Spleen (tissue), 11 donors: ENCODE results near the gene ADGRD1. TPM values are rescaled to one million over a fixed set of nuclear protein-coding genes. Genes with fewer than 3 reads are reported as not detected.

ENCODE experiments used
- DNase-seq: peaks from one replicate; pipeline ENCODE4 v3.0.0-alpha.2; 2020
- H3K27ac ChIP-seq, 8 donors: fragments of 200-600 bp; sonication (generic) in 7 of 8; 1 replicate in 4 of 8; 2 replicates in 4 of 8; pipeline versions ENCODE4 v1.5.0 to v1.8.0; 2016 to 2021; ENCODE audit warnings: inconsistent platforms in 4 of 8, mild to moderate bottlenecking in 4 of 8, moderate library complexity in 1 of 8
- H3K27me3 ChIP-seq, 7 donors: fragments of 200-600 bp; sonication (generic) in 6 of 7; replicated peaks in 1 of 7; 1 replicate in 4 of 7; 2 replicates in 3 of 7; pipeline versions ENCODE4 v1.5.0 to v1.8.0; 2016 to 2021; ENCODE audit warnings: inconsistent platforms in 3 of 7, mild to moderate bottlenecking in 1 of 7
- H3K36me3 ChIP-seq, 6 donors: fragments of 200-600 bp; sonication (generic) in 5 of 6; 1 replicate in 4 of 6; 2 replicates in 2 of 6; pipeline versions ENCODE4 v1.5.0 to v1.8.0; 2016 to 2021; ENCODE audit warnings: inconsistent platforms in 2 of 6
- H3K4me1 ChIP-seq, 6 donors: fragments of 200-600 bp; sonication (generic) in 5 of 6; 1 replicate in 3 of 6; 2 replicates in 3 of 6; pipeline versions ENCODE4 v1.5.0 to v1.8.0; 2016 to 2021; ENCODE audit warnings: inconsistent platforms in 3 of 6
- H3K4me3 ChIP-seq, 8 donors: fragments of 200-600 bp; sonication (generic) in 7 of 8; 1 replicate in 4 of 8; 2 replicates in 4 of 8; pipeline versions ENCODE4 v1.5.0 to v1.8.0; 2016 to 2021; ENCODE audit warnings: inconsistent platforms in 4 of 8, mild to moderate bottlenecking in 4 of 8, moderate library complexity in 2 of 8
- H3K9me3 ChIP-seq, 8 donors: fragments of 200-600 bp; sonication (generic) in 7 of 8; 1 replicate in 4 of 8; 2 replicates in 4 of 8; pipeline versions ENCODE4 v1.5.0 to v1.8.0; 2016 to 2021; ENCODE audit warnings: inconsistent platforms in 4 of 8
- CTCF ChIP-seq, 11 experiments: fragments of 200-600 bp in 7 of 11; fragments of 450-650 bp in 4 of 11; sonication (generic) in 4 of 11; IDR thresholded peaks in 8 of 11; conservative IDR thresholded peaks in 3 of 11; 1 replicate in 7 of 11; 2 replicates in 4 of 11; pipeline versions ENCODE4 v1.4.0 to v1.8.0; 2016 to 2021; ENCODE audit warnings: antibody characterized with exemption in 11 of 11, inconsistent platforms in 4 of 11, mild to moderate bottlenecking in 1 of 11
- POLR2A ChIP-seq, 3 donors: fragments of 450-650 bp; IDR thresholded peaks; one replicate each; pipeline ENCODE4 v1.5.1; 2017; ENCODE audit warnings: antibody characterized with exemption in 3 of 3, mild to moderate bottlenecking in 1 of 3
- POLR2AphosphoS5 ChIP-seq, 3 donors: sonication (generic); formaldehyde crosslinking; IDR thresholded peaks; one replicate each; pipeline ENCODE4 v1.5.1; 2017; ENCODE audit warnings: antibody characterized with exemption in 3 of 3
- WGBS, 5 donors: extraction: QIAGEN DNeasy Blood & Tissue Kit in 3 of 5; methylation state at CpG; one replicate each; pipeline versions ENCODE4 v1.1.5 to v1.1.7; 2013 to 2018; 5-methylcytosine and 5-hydroxymethylcytosine counted together
- intact Hi-C: fragments of 100-400 bp; cut with DNase I; formaldehyde crosslinking; loops from one replicate; pipeline ENCODE4 v1.15.0; 2023; ENCODE audit warnings: low total_unique reads
- polyA plus RNA-seq, 3 donors: library from polyadenylated mRNA; stranded (reverse); fragments of 200-250 nt; gene quantifications; one replicate each; pipeline ENCODE4 v1.2.1, GENCODE V29; 2013
- total RNA-seq, 7 donors: library from RNA; depleted of rRNA in 3 of 7; stranded (reverse); fragments of >200 nt in 3 of 7; fragmentation: NEBNext Ultra II Directional in 4 of 7; extraction: Animal tissue kit (Norgen Biotek cat#: 25700) in 4 of 7; gene quantifications; one replicate each; pipeline versions ENCODE4 v1.1.0 to v1.2.1, GENCODE V29; 2016 to 2021
- donor health status: healthy with polysubstance abuse.
- donor health status: DM: no; HTN: no; CAD: no; lungs with moderate emphysema.
- donor health status: DM: no; HTN: no; CAD: no.
- donor health status: Bipolar disorder and iron deficiency.
- donor health status: healthy.
- donor health status: DM: no; HTN: no; CAD: no.
- donor health status: DM: yes; HTN: yes; CAD: no.

The ADGRD1 gene
- total and polyA plus RNA-seq, 10 donors = 0.89 to 9.7 (median 4.8) TPM

DNA sequence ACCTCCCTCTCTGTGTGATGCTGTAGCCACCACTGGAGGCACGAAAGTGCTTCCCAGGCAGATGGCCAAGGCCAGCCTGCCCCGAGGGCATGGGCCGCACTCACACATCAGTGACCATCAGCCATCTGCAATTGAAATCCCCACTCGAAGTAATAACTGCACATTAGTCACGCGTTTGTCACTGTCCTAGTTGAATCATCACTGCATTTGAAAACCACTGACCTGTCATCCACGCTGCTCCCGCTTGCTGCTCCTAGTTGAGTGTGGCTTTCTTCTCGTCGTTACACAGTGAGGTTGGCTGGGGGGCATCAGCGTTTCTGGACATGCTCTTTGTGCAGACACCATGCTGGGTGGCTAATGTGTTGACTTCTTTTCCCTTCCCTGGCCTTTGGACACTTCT is 176.1 kb downstream of the ADGRD1 start:
- Histone ChIP-seq H3K9me3 (no peaks in the 10 kb centered on the region), H3K27ac (no peak overlapping the region), H3K4me3 (no peak overlapping the region), H3K36me3 (no peaks in the 10 kb centered on the region), H3K4me1 (peaks cover 0 to 8% (median 5%) of the 10 kb centered on the region in 6 donors), H3K27me3 (peaks cover 0 to 19% (median 0%) of the 10 kb centered on the region in 7 donors)
- intact Hi-C loops = loop anchor here (5.0 kb wide), 1 partner anchor 213 kb away; no protein-coding TSS in a partner anchor
- TF ChIP-seq POLR2AphosphoS5 (IDR thresholded peaks at IDR 0.05) (no peak), CTCF (IDR thresholded peaks at IDR 0.05 in 8 of 11, conservative IDR thresholded peaks at IDR 0.05 in 3 of 11) (no peak), POLR2A (IDR thresholded peaks at IDR 0.05) (no peak)
- peak; percentile 53 for DNase-seq
- 80 to 89% (median 81%) methylated on average over 11 of the region's 11 CpGs for WGBS, 5 donors

GRCh38 chr12:131130311-131130911 is 176.7 kb downstream of the ADGRD1 start:
- H3K36me3 ChIP-seq = no peaks in the 10 kb centered on the region
- H3K27ac ChIP-seq = no peak overlapping the region
- WGBS, 5 donors = 91 to 93% (median 92%) methylated on average over 27 to 30 of the region's 30 CpGs
- intact Hi-C loops = loop anchor here (5.0 kb wide), 1 partner anchor 213 kb away; no protein-coding TSS in a partner anchor
- no peak overlapping the region for H3K4me3 ChIP-seq
- TF ChIP-seq POLR2AphosphoS5 (IDR thresholded peaks at IDR 0.05) (no peak), CTCF (IDR thresholded peaks at IDR 0.05 in 8 of 11, conservative IDR thresholded peaks at IDR 0.05 in 3 of 11) (no peak), POLR2A (IDR thresholded peaks at IDR 0.05) (no peak)
- no peaks in the 10 kb centered on the region for H3K9me3 ChIP-seq
- DNase-seq = no peak
- peaks cover 0 to 19% (median 0%) of the 10 kb centered on the region in 7 donors for H3K27me3 ChIP-seq
- H3K4me1 ChIP-seq = peaks cover 0 to 8% (median 5%) of the 10 kb centered on the region in 6 donors

DNA sequence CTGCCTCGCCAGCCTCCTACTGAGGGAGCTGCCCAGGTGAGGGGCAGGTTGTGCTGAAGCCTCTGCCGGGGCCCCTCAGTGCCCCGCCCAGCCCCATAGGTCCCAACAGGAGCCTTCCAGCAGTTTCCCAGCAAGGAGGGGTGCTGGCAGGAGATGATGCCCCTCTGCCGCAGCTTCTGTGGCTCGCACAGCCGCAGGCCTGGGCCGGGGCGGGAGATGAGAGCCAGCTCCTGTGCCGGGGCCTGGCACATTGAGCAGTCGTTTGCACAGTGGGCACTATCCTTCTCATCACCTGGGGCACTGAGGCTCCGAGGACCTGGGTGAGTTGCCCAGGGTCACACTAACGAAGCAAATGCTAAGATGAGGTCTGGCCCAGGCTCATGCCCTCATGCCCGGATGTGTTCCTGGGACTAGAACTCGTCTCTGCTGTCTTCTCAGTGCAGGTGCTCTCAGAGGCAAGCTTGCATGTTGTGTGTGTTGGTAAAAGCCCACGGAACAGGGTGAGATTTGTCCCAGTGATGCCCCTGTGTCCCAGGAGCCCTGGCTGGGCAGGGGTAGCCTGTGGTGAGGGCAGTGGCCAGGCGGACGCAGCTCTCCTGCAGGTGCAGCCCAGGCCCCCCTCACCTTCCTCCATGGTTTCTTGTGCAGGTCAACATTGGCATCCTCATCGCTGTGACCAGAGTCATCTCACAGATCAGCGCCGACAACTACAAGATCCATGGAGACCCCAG is 177.5 kb downstream of the ADGRD1 start:
- intact Hi-C loops = loop anchor here (5.0 kb wide), 1 partner anchor 214 kb away; no protein-coding TSS in a partner anchor
- peaks cover 0 to 19% (median 0%) of the 10 kb centered on the region in 7 donors for H3K27me3 ChIP-seq
- H3K4me3 ChIP-seq = no peak overlapping the region
- no peak overlapping the region for H3K27ac ChIP-seq
- no peaks in the 10 kb centered on the region for H3K9me3 ChIP-seq
- TF ChIP-seq POLR2AphosphoS5 (IDR thresholded peaks at IDR 0.05) = no peak
- no peak for TF ChIP-seq CTCF (IDR thresholded peaks at IDR 0.05 in 8 of 11, conservative IDR thresholded peaks at IDR 0.05 in 3 of 11)
- no peak for TF ChIP-seq POLR2A (IDR thresholded peaks at IDR 0.05)
- H3K36me3 ChIP-seq = no peaks in the 10 kb centered on the region
- H3K4me1 ChIP-seq = peaks cover 0 to 8% (median 5%) of the 10 kb centered on the region in 6 donors
- 88 to 95% (median 92%) methylated on average over 8 to 20 of the region's 20 CpGs for WGBS, 5 donors
- peak; percentile 69 for DNase-seq

DNA sequence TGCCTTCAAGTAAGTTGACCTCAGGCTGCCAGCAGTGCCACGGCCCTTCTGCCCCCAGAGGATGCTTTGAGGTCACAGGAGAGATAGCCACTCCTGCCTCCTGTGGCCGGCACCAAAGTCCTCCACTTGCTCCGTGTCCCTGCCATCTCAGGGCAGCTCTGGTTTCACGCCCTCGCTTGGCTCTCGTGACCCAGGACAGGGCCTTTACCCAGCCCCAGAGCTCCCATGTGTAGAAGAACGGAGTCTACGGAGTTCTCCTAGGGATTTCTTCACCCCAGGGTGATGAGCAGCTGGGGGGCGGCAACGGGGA is 178.1 kb downstream of the ADGRD1 start:
- no peak overlapping the region for H3K4me3 ChIP-seq
- peaks cover 0 to 8% (median 5%) of the 10 kb centered on the region in 6 donors for H3K4me1 ChIP-seq
- H3K27me3 ChIP-seq = peaks cover 0 to 19% (median 0%) of the 10 kb centered on the region in 7 donors
- intact Hi-C loops = loop anchor here (5.0 kb wide), 1 partner anchor 214 kb away; no protein-coding TSS in a partner anchor
- DNase-seq = peak; percentile 71
- H3K9me3 ChIP-seq = no peaks in the 10 kb centered on the region
- WGBS, 5 donors = 72 to 88% (median 85%) methylated on average over 10 of the region's 10 CpGs
- TF ChIP-seq POLR2AphosphoS5 (IDR thresholded peaks at IDR 0.05) = no peak
- no peak for TF ChIP-seq CTCF (IDR thresholded peaks at IDR 0.05 in 8 of 11, conservative IDR thresholded peaks at IDR 0.05 in 3 of 11)
- TF ChIP-seq POLR2A (IDR thresholded peaks at IDR 0.05) = no peak
- H3K36me3 ChIP-seq = no peaks in the 10 kb centered on the region
- H3K27ac ChIP-seq = no peak overlapping the region
